MM.1S (cell line): ENCODE measurements around the gene USP47.

Experiments
- DNase-seq: peaks from one replicate; pipeline ENCODE4 v3.0.0-alpha.2; 2015
- H2AFZ ChIP-seq: fragments of 300-600 bp; sonication (generic); 2 replicates; pipeline ENCODE4 v1.6.0; 2016; ENCODE audit warnings: antibody characterized with exemption, low read length
- H3F3A ChIP-seq: fragments of 300-600 bp; sonication (generic); 2 replicates; pipeline ENCODE4 v1.6.1; 2016; ENCODE audit warnings: mild to moderate bottlenecking, antibody characterized with exemption, low read length, moderate library complexity, mixed read lengths; ENCODE audit not compliant: insufficient read depth
- H3K27ac ChIP-seq: fragments of 300-600 bp; sonication (generic); 2 replicates; pipeline ENCODE4 v1.5.1; 2016; ENCODE audit warnings: mild to moderate bottlenecking, low read length
- H3K27me3 ChIP-seq: fragments of 300-600 bp; sonication (generic); replicated peaks from 2 replicates; pipeline ENCODE4 v1.6.0; 2016; ENCODE audit warnings: low read length; ENCODE audit not compliant: insufficient read depth
- H3K36me3 ChIP-seq: fragments of 300-600 bp; sonication (generic); replicated peaks from 2 replicates; pipeline ENCODE4 v1.6.1; 2016; ENCODE audit warnings: mild to moderate bottlenecking, low read length, mixed read lengths; ENCODE audit not compliant: insufficient read depth
- H3K4me1 ChIP-seq: fragments of 300-600 bp; sonication (generic); 2 replicates; pipeline ENCODE4 v1.6.1; 2016; ENCODE audit warnings: low read length, mixed read lengths
- H3K4me2 ChIP-seq: fragments of 300-600 bp; sonication (generic); 2 replicates; pipeline ENCODE4 v1.6.0; 2016; ENCODE audit warnings: low read depth, low read length
- H3K4me3 ChIP-seq: fragments of 300-600 bp; sonication (generic); 2 replicates; pipeline ENCODE4 v1.5.1; 2016; ENCODE audit warnings: low read length, mixed read lengths
- H3K79me2 ChIP-seq: fragments of 300-600 bp; sonication (generic); 2 replicates; pipeline ENCODE4 v1.6.1; 2016; ENCODE audit warnings: mixed run types, low read length, mixed read lengths
- H3K9ac ChIP-seq: fragments of 300-600 bp; sonication (generic); 2 replicates; pipeline ENCODE4 v1.6.1; 2016; ENCODE audit warnings: low read length, mixed read lengths
- H3K9me2 ChIP-seq: fragments of 300-600 bp; sonication (generic); replicated peaks from 2 replicates; pipeline ENCODE4 v1.6.1; 2016; ENCODE audit warnings: mild to moderate bottlenecking, low read length, mixed read lengths; ENCODE audit not compliant: insufficient read depth
- H3K9me3 ChIP-seq: fragments of 300-600 bp; sonication (generic); replicated peaks from 2 replicates; pipeline ENCODE4 v1.6.1; 2016; ENCODE audit warnings: mild to moderate bottlenecking, low read length, mixed read lengths; ENCODE audit not compliant: insufficient read depth
- H4K20me1 ChIP-seq: fragments of 300-600 bp; sonication (generic); 2 replicates; pipeline ENCODE4 v1.6.1; 2016; ENCODE audit warnings: mild to moderate bottlenecking, low read length, moderate library complexity, mixed read lengths; ENCODE audit not compliant: insufficient read depth
- EZH2 ChIP-seq: fragments of 300-600 bp; sonication (generic); optimal IDR thresholded peaks from 2 replicates; pipeline ENCODE3; 2017; ENCODE audit warnings: low read depth, mild to moderate bottlenecking, antibody characterized with exemption, low read length, mixed read lengths
- EZH2phosphoT487 ChIP-seq: fragments of 300-600 bp; sonication (generic); IDR thresholded peaks from 2 replicates; pipeline ENCODE4 v1.6.1; 2018; ENCODE audit warnings: antibody characterized with exemption, low read length
- TF ChIP-seq, protein P1 (sequence below): fragments of 300-600 bp; sonication (generic); IDR thresholded peaks from 2 replicates; pipeline ENCODE4 v1.5.1; 2016; ENCODE audit warnings: antibody characterized with exemption, low read length, mixed read lengths

The USP47 gene

GRCh38 chr11:11901929-11902328, 60.2 kb downstream of the USP47 start:
- DNase-seq = no peak
- TF ChIP-seq, protein P1, sequence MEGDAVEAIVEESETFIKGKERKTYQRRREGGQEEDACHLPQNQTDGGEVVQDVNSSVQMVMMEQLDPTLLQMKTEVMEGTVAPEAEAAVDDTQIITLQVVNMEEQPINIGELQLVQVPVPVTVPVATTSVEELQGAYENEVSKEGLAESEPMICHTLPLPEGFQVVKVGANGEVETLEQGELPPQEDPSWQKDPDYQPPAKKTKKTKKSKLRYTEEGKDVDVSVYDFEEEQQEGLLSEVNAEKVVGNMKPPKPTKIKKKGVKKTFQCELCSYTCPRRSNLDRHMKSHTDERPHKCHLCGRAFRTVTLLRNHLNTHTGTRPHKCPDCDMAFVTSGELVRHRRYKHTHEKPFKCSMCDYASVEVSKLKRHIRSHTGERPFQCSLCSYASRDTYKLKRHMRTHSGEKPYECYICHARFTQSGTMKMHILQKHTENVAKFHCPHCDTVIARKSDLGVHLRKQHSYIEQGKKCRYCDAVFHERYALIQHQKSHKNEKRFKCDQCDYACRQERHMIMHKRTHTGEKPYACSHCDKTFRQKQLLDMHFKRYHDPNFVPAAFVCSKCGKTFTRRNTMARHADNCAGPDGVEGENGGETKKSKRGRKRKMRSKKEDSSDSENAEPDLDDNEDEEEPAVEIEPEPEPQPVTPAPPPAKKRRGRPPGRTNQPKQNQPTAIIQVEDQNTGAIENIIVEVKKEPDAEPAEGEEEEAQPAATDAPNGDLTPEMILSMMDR = no peak
- TF ChIP-seq EZH2 = no peak
- TF ChIP-seq EZH2phosphoT487 = no peak

DNA sequence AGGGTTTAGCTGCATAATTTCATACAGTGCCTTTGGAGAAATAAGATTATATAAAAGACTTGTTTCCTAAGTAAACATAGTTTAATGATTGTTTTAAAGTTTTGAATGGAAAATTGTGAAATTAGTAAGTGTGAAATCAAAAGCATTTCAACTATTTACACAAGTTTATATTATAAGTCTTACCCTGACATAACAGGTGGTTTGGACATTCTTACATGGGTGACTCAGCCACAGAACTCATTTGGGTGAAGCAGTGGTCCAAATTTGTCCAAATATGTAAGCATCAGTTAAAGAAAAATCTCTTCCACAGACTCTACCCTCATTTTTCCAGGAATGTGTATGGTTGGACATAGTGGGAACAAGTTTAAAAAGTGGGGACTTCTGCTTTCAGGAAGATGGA, 68.0 kb downstream of the USP47 start:
- Histone ChIP-seq H4K20me1 (no peaks in the 10 kb centered on the region), H3K9me2 (no peaks in the 10 kb centered on the region), H3K27me3 (no peaks in the 10 kb centered on the region), H3K4me2 (no peak overlapping the region), H3K9ac (no peak overlapping the region), H3K36me3 (no peaks in the 10 kb centered on the region; the same call in 1 of the 2 replicates), H2AFZ (no peak overlapping the region), H3K79me2 (no peaks in the 10 kb centered on the region), H3K4me1 (no peaks in the 10 kb centered on the region), H3F3A (no peaks in the 10 kb centered on the region), H3K4me3 (no peak overlapping the region), H3K9me3 (no peaks in the 10 kb centered on the region), H3K27ac (no peak overlapping the region)
- no peak for DNase-seq
- no peak for TF ChIP-seq EZH2phosphoT487
- TF ChIP-seq, protein P1 = no peak
- TF ChIP-seq EZH2 = no peak

More at GRCh38 chr11:11901929-11902328, 60.2 kb downstream of the USP47 start:
- Histone ChIP-seq H3K4me1 (no peaks in the 10 kb centered on the region), H3K27ac (no peak overlapping the region), H3K9me3 (no peaks in the 10 kb centered on the region), H3K4me2 (no peak overlapping the region), H3K27me3 (no peaks in the 10 kb centered on the region), H3K79me2 (no peaks in the 10 kb centered on the region), H3F3A (no peaks in the 10 kb centered on the region), H2AFZ (no peak overlapping the region), H3K36me3 (no peaks in the 10 kb centered on the region; the same call in none of the 2 replicates), H3K4me3 (no peak overlapping the region), H3K9me2 (no peaks in the 10 kb centered on the region), H3K9ac (no peak overlapping the region), H4K20me1 (no peaks in the 10 kb centered on the region)

- H3K9me3 ChIP-seq = no peaks in the 10 kb centered on the region
- H3K4me1 ChIP-seq = no peaks in the 10 kb centered on the region
- H2AFZ ChIP-seq = no peak overlapping the region
- no peak overlapping the region for H3K4me2 ChIP-seq
- no peaks in the 10 kb centered on the region for H3K9me2 ChIP-seq
- no peak overlapping the region for H3K4me3 ChIP-seq
- H4K20me1 ChIP-seq = no peaks in the 10 kb centered on the region
- no peak for TF ChIP-seq EZH2phosphoT487
- TF ChIP-seq, protein P1 = no peak
- no peak for TF ChIP-seq EZH2
- H3K9ac ChIP-seq = no peak overlapping the region
- no peaks in the 10 kb centered on the region for H3F3A ChIP-seq
- H3K36me3 ChIP-seq = no peaks in the 10 kb centered on the region; the same call in 1 of the 2 replicates
- H3K79me2 ChIP-seq = no peaks in the 10 kb centered on the region
- no peak for DNase-seq
- no peaks in the 10 kb centered on the region for H3K27me3 ChIP-seq
- no peak overlapping the region for H3K27ac ChIP-seq
Measured at GRCh38 chr11:11910541-11910940, 68.8 kb downstream of the USP47 start.
